NB4 (cell line): ENCODE results near the gene TACC2.

Experiments used
- DNase-seq: peaks from one replicate; pipeline ENCODE4 v3.0.0; 2010; ENCODE audit warnings: low read depth
- H3K4me3 ChIP-seq: one replicate; pipeline ENCODE4 v1.5.1; 2011; ENCODE audit warnings: mild to moderate bottlenecking, low read depth, low read length, moderate library complexity
- CTCF ChIP-seq: IDR thresholded peaks from one replicate; pipeline ENCODE4 v1.5.1; 2012; ENCODE audit warnings: low read depth, low read length
- MAX ChIP-seq: IDR thresholded peaks from 2 replicates; pipeline ENCODE4 v1.6.1; 2011; ENCODE audit warnings: low read depth, low read length
- MYC ChIP-seq: IDR thresholded peaks from 2 replicates; pipeline ENCODE4 v1.6.1; 2011; ENCODE audit warnings: low read depth, low read length
- POLR2A ChIP-seq: IDR thresholded peaks from 2 replicates; pipeline ENCODE4 v1.6.1; 2011; ENCODE audit warnings: mild to moderate bottlenecking; ENCODE audit not compliant: insufficient read length; ENCODE audit errors: extremely low read depth

TACC2 gene

GRCh38 chr10:121988361-121989324, at the start of gene TACC2:
TSS of gene TACC2 (plus strand) at chr10:121989163. CDS start at chr10:122021982, 32,819 bp downstream.
- TF ChIP-seq POLR2A: no peak
- no peak within 1 kb of the TSS for H3K4me3 ChIP-seq
- no peak for DNase-seq

GRCh38 chr10:121941532-121941931, 47.4 kb upstream of the TACC2 start:
- H3K4me3 ChIP-seq: no peak overlapping the region
- DNase-seq: peak; percentile 56

GRCh38 chr10:121942749-121943416, 46.1 kb upstream of the TACC2 start:
- peak; percentile 95 for DNase-seq
- TF ChIP-seq MAX (no peak), CTCF (no peak), POLR2A (no peak), MYC (no peak)
- no peak overlapping the region for H3K4me3 ChIP-seq

More at GRCh38 chr10:121941532-121941931, 47.4 kb upstream of the TACC2 start:
- TF ChIP-seq CTCF (no peak), MYC (no peak), MAX (no peak), POLR2A (no peak)

GRCh38 chr10:121947343-121948330, 41.3 kb upstream of the TACC2 start:
- no peak overlapping the region for H3K4me3 ChIP-seq
- no peak for DNase-seq
- TF ChIP-seq CTCF (no peak), MAX (no peak), POLR2A (no peak), MYC (no peak)

GRCh38 chr10:121949049-121949448, 39.9 kb upstream of the TACC2 start:
- no peak overlapping the region for H3K4me3 ChIP-seq
- TF ChIP-seq MYC: no peak
- TF ChIP-seq CTCF: no peak
- TF ChIP-seq MAX: no peak
- no peak for TF ChIP-seq POLR2A
- no peak for DNase-seq
